SU-DHL-6 (cell line): Measurements from ENCODE around the gene CERS6.

Source experiments
- EZH2phosphoT487 ChIP-seq: fragments of 200-600 bp; sonication (generic), shearing (Covaris generic); conservative IDR thresholded peaks from 2 replicates; pipeline ENCODE4 v1.6.1; 2018; ENCODE audit warnings: mild to moderate bottlenecking, antibody characterized with exemption, low read length, moderate library complexity, mixed read lengths
- TF ChIP-seq, protein P1 (sequence below): fragments of 200-600 bp; sonication (generic); IDR thresholded peaks from one replicate; pipeline ENCODE4 v1.5.1; 2017; ENCODE audit warnings: antibody characterized with exemption, mild to moderate bottlenecking, low read length, moderate library complexity; ENCODE audit not compliant: insufficient read depth, poor library complexity, severe bottlenecking

DNA sequence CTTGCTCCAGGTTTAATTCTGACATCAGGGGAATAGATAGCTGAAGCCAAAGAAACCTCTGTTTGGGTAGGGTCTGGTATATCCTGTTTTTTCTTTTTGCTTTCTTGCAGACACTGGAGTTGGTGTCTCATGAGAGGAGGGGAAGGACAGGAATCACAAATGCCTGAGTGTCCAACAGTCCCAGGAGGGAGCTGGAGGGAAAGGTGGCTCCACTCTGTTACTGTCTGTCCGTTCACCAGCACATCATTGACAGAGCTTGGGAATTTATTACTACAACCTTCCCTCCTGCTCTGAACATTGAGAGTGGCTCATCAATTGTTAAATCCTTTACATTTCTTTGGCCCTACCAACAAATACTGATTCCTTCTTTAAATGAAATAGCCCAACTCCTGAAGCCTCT, 194.1 kb downstream of the CERS6 start:
- TF ChIP-seq, protein P1, sequence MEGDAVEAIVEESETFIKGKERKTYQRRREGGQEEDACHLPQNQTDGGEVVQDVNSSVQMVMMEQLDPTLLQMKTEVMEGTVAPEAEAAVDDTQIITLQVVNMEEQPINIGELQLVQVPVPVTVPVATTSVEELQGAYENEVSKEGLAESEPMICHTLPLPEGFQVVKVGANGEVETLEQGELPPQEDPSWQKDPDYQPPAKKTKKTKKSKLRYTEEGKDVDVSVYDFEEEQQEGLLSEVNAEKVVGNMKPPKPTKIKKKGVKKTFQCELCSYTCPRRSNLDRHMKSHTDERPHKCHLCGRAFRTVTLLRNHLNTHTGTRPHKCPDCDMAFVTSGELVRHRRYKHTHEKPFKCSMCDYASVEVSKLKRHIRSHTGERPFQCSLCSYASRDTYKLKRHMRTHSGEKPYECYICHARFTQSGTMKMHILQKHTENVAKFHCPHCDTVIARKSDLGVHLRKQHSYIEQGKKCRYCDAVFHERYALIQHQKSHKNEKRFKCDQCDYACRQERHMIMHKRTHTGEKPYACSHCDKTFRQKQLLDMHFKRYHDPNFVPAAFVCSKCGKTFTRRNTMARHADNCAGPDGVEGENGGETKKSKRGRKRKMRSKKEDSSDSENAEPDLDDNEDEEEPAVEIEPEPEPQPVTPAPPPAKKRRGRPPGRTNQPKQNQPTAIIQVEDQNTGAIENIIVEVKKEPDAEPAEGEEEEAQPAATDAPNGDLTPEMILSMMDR = no peak
- no peak for TF ChIP-seq EZH2phosphoT487
